ENCODE results near the gene IL19. TPM values are rescaled to one million over a fixed set of nuclear protein-coding genes. Genes with fewer than 3 reads are reported as not detected.
"Not testable (repeated sequence)": the region's sequence is repeated elsewhere in the genome, so short reads cannot be mapped to it uniquely, and the experiment has no call there.

Gene IL19
- total RNA-seq, 1 donor, result 1.7 TPM

- DNase-seq (ENCODE audit: low read depth), result peak; percentile 22
Measured at GRCh38 chr1:206776229-206776628, 5.7 kb downstream of the IL19 start.

GRCh38 chr1:206778031-206778430 is 7.5 kb downstream of the IL19 start:
- no peak overlapping the region for H3K4me3 ChIP-seq (ENCODE audit: low read depth, low read length)
- TF ChIP-seq CTCF (IDR thresholded peaks at IDR 0.05; ENCODE audit: insufficient read depth, low read depth, low read length), result no peak
- DNase-seq (ENCODE audit: low read depth), result no peak

More at GRCh38 chr1:206776229-206776628, 5.7 kb downstream of the IL19 start:
- TF ChIP-seq CTCF (IDR thresholded peaks at IDR 0.05; ENCODE audit: insufficient read depth, low read depth, low read length), result no peak
- no peak overlapping the region for H3K4me3 ChIP-seq (ENCODE audit: low read depth, low read length)

- not testable (repeated sequence) for DNase-seq (ENCODE audit: low read depth)
Measured at GRCh38 chr1:206778911-206779310, 8.3 kb downstream of the IL19 start.

GRCh38 chr1:206779638-206780037 is 9.1 kb downstream of the IL19 start:
- DNase-seq (ENCODE audit: low read depth), result no peak
- no peak overlapping the region for H3K4me3 ChIP-seq (ENCODE audit: low read depth, low read length)
- TF ChIP-seq CTCF (IDR thresholded peaks at IDR 0.05; ENCODE audit: insufficient read depth, low read depth, low read length), result no peak

More at GRCh38 chr1:206778911-206779310, 8.3 kb downstream of the IL19 start:
- not testable (repeated sequence) for H3K4me3 ChIP-seq (ENCODE audit: low read depth, low read length)

- H3K4me3 ChIP-seq (ENCODE audit: low read depth, low read length), result no peak overlapping the region
- TF ChIP-seq CTCF (IDR thresholded peaks at IDR 0.05; ENCODE audit: insufficient read depth, low read depth, low read length), result no peak
- no peak for DNase-seq (ENCODE audit: low read depth)
Measured at GRCh38 chr1:206782448-206782847, 11.9 kb downstream of the IL19 start.

GRCh38 chr1:206783506-206783905 is 12.9 kb downstream of the IL19 start:
- no peak overlapping the region for H3K4me3 ChIP-seq (ENCODE audit: low read depth, low read length)
- no peak for TF ChIP-seq CTCF (IDR thresholded peaks at IDR 0.05; ENCODE audit: insufficient read depth, low read depth, low read length)
- DNase-seq (ENCODE audit: low read depth), result no peak

- DNase-seq (ENCODE audit: low read depth), result no peak
- H3K4me3 ChIP-seq (ENCODE audit: low read depth, low read length), result no peak overlapping the region
- no peak for TF ChIP-seq CTCF (IDR thresholded peaks at IDR 0.05; ENCODE audit: insufficient read depth, low read depth, low read length)
Measured at GRCh38 chr1:206784471-206784903, 13.9 kb downstream of the IL19 start.
